Astrocyte (in vitro differentiated cells and primary cell): ENCODE data around the gene FOXB2. TPM values are rescaled to one million over a fixed set of nuclear protein-coding genes. Genes with fewer than 3 reads are reported as not detected.

Source experiments
- DNase-seq: peaks from one replicate; pipeline ENCODE4 v3.0.0-alpha.2; 2010; ENCODE audit warnings: low read depth
- FAIRE-seq: peaks from 2 replicates; lab custom pipeline; 2011; peaks lifted over from hg19 to GRCh38; lab: Jason Lieb, UNC
- H2AFZ ChIP-seq: 2 replicates; pipeline ENCODE4 v1.6.0; 2012; ENCODE audit warnings: low read depth, low read length, inconsistent platforms
- H3K27ac ChIP-seq: 2 replicates; pipeline ENCODE4 v1.5.1; 2011; ENCODE audit warnings: low read depth, low read length, inconsistent platforms
- H3K27me3 ChIP-seq: 2 replicates; pipeline ENCODE4 v1.6.0; 2011; ENCODE audit warnings: low read length, inconsistent platforms; ENCODE audit not compliant: insufficient read depth
- H3K36me3 ChIP-seq: 2 replicates; pipeline ENCODE4 v1.5.1; 2011; ENCODE audit warnings: low read length, inconsistent platforms; ENCODE audit not compliant: insufficient read depth
- H3K4me1 ChIP-seq: 2 replicates; pipeline ENCODE4 v1.5.1; 2011; ENCODE audit warnings: low read length, inconsistent platforms; ENCODE audit not compliant: insufficient read depth
- H3K4me2 ChIP-seq: 2 replicates; pipeline ENCODE4 v1.6.0; 2012; ENCODE audit warnings: low read length, inconsistent platforms
- H3K4me3 ChIP-seq: 2 replicates; pipeline ENCODE4 v1.5.1; 2011; ENCODE audit warnings: low read depth, mild to moderate bottlenecking, low read length, inconsistent platforms; ENCODE audit not compliant: insufficient read depth
- H3K79me2 ChIP-seq: 2 replicates; pipeline ENCODE4 v1.6.0; 2012; ENCODE audit warnings: mild to moderate bottlenecking, low read length, inconsistent platforms; ENCODE audit not compliant: insufficient read depth
- H3K9ac ChIP-seq: 2 replicates; pipeline ENCODE4 v1.6.0; 2012; ENCODE audit warnings: mild to moderate bottlenecking, low read length, inconsistent platforms
- H3K9me3 ChIP-seq: 2 replicates; pipeline ENCODE4 v1.5.1; 2012; ENCODE audit warnings: low read depth, mild to moderate bottlenecking, low read length, inconsistent platforms; ENCODE audit not compliant: insufficient read depth
- H4K20me1 ChIP-seq: 2 replicates; pipeline ENCODE4 v1.6.0; 2012; ENCODE audit warnings: low read length, inconsistent platforms; ENCODE audit not compliant: insufficient read depth
- H3K27ac Mint-ChIP-seq: one replicate; pipeline ENCODE4 v1.8.0; 2021; ENCODE audit warnings: mild to moderate bottlenecking, mixed read lengths; ENCODE audit not compliant: unreplicated experiment
- H3K27me3 Mint-ChIP-seq: one replicate; pipeline ENCODE4 v1.8.0; 2021; ENCODE audit warnings: low read depth, mixed read lengths; ENCODE audit not compliant: unreplicated experiment
- H3K36me3 Mint-ChIP-seq: one replicate; pipeline ENCODE4 v1.8.0; 2021; ENCODE audit warnings: low read depth, mixed read lengths; ENCODE audit not compliant: unreplicated experiment
- H3K4me1 Mint-ChIP-seq: one replicate; pipeline ENCODE4 v1.8.0; 2021; ENCODE audit warnings: low read depth, mixed read lengths; ENCODE audit not compliant: unreplicated experiment
- H3K4me3 Mint-ChIP-seq: one replicate; pipeline ENCODE4 v1.8.0; 2021; ENCODE audit warnings: mild to moderate bottlenecking, moderate library complexity, mixed read lengths; ENCODE audit not compliant: unreplicated experiment
- H3K9me3 Mint-ChIP-seq: one replicate; pipeline ENCODE4 v1.8.0; 2021; ENCODE audit warnings: mild to moderate bottlenecking, mixed read lengths; ENCODE audit not compliant: unreplicated experiment
- CTCF ChIP-seq: IDR thresholded peaks from 2 replicates; pipeline ENCODE4 v1.5.1; 2011; ENCODE audit warnings: low read depth, mild to moderate bottlenecking, inconsistent platforms, low read length, moderate library complexity; ENCODE audit not compliant: insufficient read depth
- EZH2 ChIP-seq: IDR thresholded peaks from 2 replicates; pipeline ENCODE4 v1.6.1; 2012; ENCODE audit warnings: mild to moderate bottlenecking, low read length, inconsistent platforms; ENCODE audit not compliant: insufficient read depth
- total RNA-seq: library from RNA; stranded (reverse); gene quantifications from 2 replicates; pipeline ENCODE4 v1.2.1, GENCODE V29; 2021

FOXB2 gene
- total RNA-seq, 1 donor from 2014 or later: not detected

GRCh38 chr9:77003366-77003765 is 16.1 kb upstream of the FOXB2 start:
- Histone ChIP-seq H3K79me2 (no peaks in the 10 kb centered on the region), H3K4me2 (no peak overlapping the region), H3K9ac (no peak overlapping the region), H3K4me1 (no peaks in the 10 kb centered on the region), H3K9me3 (no peaks in the 10 kb centered on the region), H2AFZ (no peak overlapping the region), H3K36me3 (no peaks in the 10 kb centered on the region), H3K4me3 (no peak overlapping the region), H4K20me1 (no peaks in the 10 kb centered on the region), H3K27ac (no peak overlapping the region), H3K27me3 (peaks cover 4% of the 10 kb centered on the region)
- H3K4me3 Mint-ChIP-seq: no peak overlapping the region
- H3K4me1 Mint-ChIP-seq: no peaks in the 10 kb centered on the region
- no peaks in the 10 kb centered on the region for H3K36me3 Mint-ChIP-seq
- H3K27ac Mint-ChIP-seq: no peak overlapping the region
- TF ChIP-seq EZH2: no peak
- no peak for TF ChIP-seq CTCF
- FAIRE-seq (no peak), DNase-seq (no peak)
- H3K27me3 Mint-ChIP-seq: peaks cover 39% of the 10 kb centered on the region
- H3K9me3 Mint-ChIP-seq: no peaks in the 10 kb centered on the region

- Mint-ChIP-seq H3K9me3 (no peaks in the 10 kb centered on the region), H3K27ac (no peak overlapping the region), H3K4me3 (no peak overlapping the region), H3K4me1 (no peaks in the 10 kb centered on the region), H3K27me3 (peaks cover 29% of the 10 kb centered on the region), H3K36me3 (no peaks in the 10 kb centered on the region)
- no peaks in the 10 kb centered on the region for H3K79me2 ChIP-seq
- H4K20me1 ChIP-seq: no peaks in the 10 kb centered on the region
- no peaks in the 10 kb centered on the region for H3K4me1 ChIP-seq
- TF ChIP-seq CTCF: no peak
- no peak for TF ChIP-seq EZH2
- peaks cover 13% of the 10 kb centered on the region for H3K27me3 ChIP-seq
- no peaks in the 10 kb centered on the region for H3K36me3 ChIP-seq
- H3K9ac ChIP-seq: no peak overlapping the region
- H3K4me2 ChIP-seq: no peak overlapping the region
- FAIRE-seq (no peak), DNase-seq (no peak)
- no peak overlapping the region for H2AFZ ChIP-seq
- H3K9me3 ChIP-seq: no peaks in the 10 kb centered on the region
- no peak overlapping the region for H3K27ac ChIP-seq
- H3K4me3 ChIP-seq: no peak overlapping the region
Observed at GRCh38 chr9:77005216-77005615, 14.2 kb upstream of the FOXB2 start.

- peaks cover 2% of the 10 kb centered on the region for H3K36me3 Mint-ChIP-seq
- no peak overlapping the region for H3K4me3 Mint-ChIP-seq
- Histone ChIP-seq H3K9me3 (peaks cover 10% of the 10 kb centered on the region), H3K9ac (no peak overlapping the region), H3K79me2 (no peaks in the 10 kb centered on the region), H3K4me1 (peaks cover 2% of the 10 kb centered on the region), H3K4me3 (no peak overlapping the region), H2AFZ (no peak overlapping the region), H3K4me2 (no peak overlapping the region), H3K27ac (no peak overlapping the region), H4K20me1 (peaks cover 8% of the 10 kb centered on the region), H3K27me3 (peaks cover 64% of the 10 kb centered on the region), H3K36me3 (no peaks in the 10 kb centered on the region)
- peaks cover 16% of the 10 kb centered on the region for H3K9me3 Mint-ChIP-seq
- peaks cover 60% of the 10 kb centered on the region for H3K27me3 Mint-ChIP-seq
- FAIRE-seq: no peak
- no peak overlapping the region for H3K27ac Mint-ChIP-seq
- TF ChIP-seq EZH2: no peak
- TF ChIP-seq CTCF: no peak
- no peak for DNase-seq
- no peaks in the 10 kb centered on the region for H3K4me1 Mint-ChIP-seq
Observed at GRCh38 chr9:77010527-77010926, 8.9 kb upstream of the FOXB2 start.
